ENCODE data around the gene MPPED2. TPM values are rescaled to one million over a fixed set of nuclear protein-coding genes. Genes with fewer than 3 reads are reported as not detected.

The MPPED2 gene
- total and polyA plus RNA-seq, 10 of the 15 experiments (the other 5 are each of a cell fraction or from before 2014, with no cell fraction given) = not detected

DNA sequence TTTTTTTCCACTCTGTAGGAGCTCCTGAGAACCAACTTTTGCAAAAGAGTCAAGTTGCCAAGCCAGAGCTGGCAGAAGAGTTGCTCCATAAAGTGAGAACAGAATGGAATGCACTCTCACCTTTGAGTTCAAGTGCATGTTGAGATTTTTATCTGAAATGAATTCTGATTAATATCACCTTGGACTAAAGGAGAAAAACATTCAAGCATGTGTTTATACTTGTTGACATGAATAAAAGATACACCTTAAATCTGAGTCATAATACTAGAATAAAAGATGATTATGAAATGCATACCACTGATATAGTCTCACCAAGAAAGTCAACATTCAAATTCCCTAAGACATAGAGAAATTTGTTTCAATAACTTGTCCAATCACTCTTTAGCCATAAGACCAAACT is 225.4 kb downstream of the MPPED2 start:
- H4K20me1 ChIP-seq (ENCODE audit: control insufficient read depth, insufficient read depth) = no peaks in the 10 kb centered on the region
- CTCF ChIA-PET = interaction anchor here (1.3 kb wide), 1 partner anchor 15 kb away, joined by 3 read pairs; no protein-coding TSS in a partner anchor
- SMC1A ChIA-PET (ENCODE audit: uncharacterized antibody, unreplicated experiment) = no interaction called here
- no peaks in the 10 kb centered on the region for H3K79me2 ChIP-seq (ENCODE audit: control insufficient read depth, insufficient read depth, low read length)
- POLR2A ChIA-PET = no interaction called here
- no peak overlapping the region for H3K4me3 ChIP-seq
- H3K4me1 ChIP-seq (ENCODE audit: control insufficient read depth, insufficient read depth, low read length) = peaks cover under 1% of the 10 kb centered on the region; the same call in 1 of the 2 replicates
- FAIRE-seq (no peak), ATAC-seq (no peak), DNase-seq (ENCODE audit: low read depth, low spot score) (no peak)
- BruUV-seq (replicated peaks) = no TSS peak
- H3K9ac ChIP-seq (ENCODE audit: control insufficient read depth, insufficient read depth, low read length) = no peak overlapping the region
- H3K27ac ChIP-seq (ENCODE audit: control insufficient read depth, insufficient read depth) = no peak overlapping the region
- H3K9me3 ChIP-seq (replicated peaks; ENCODE audit: control insufficient read depth, insufficient read depth, low read length) = no peaks in the 10 kb centered on the region
- no peak overlapping the region for H3K4me2 ChIP-seq (ENCODE audit: control insufficient read depth, insufficient read depth)
- RAD21 ChIA-PET (ENCODE audit: unreplicated experiment) = no interaction called here
- no peak overlapping the region for H2AFZ ChIP-seq (ENCODE audit: control insufficient read depth, low read depth, low read length)
- TF ChIP-seq, protein P1, sequence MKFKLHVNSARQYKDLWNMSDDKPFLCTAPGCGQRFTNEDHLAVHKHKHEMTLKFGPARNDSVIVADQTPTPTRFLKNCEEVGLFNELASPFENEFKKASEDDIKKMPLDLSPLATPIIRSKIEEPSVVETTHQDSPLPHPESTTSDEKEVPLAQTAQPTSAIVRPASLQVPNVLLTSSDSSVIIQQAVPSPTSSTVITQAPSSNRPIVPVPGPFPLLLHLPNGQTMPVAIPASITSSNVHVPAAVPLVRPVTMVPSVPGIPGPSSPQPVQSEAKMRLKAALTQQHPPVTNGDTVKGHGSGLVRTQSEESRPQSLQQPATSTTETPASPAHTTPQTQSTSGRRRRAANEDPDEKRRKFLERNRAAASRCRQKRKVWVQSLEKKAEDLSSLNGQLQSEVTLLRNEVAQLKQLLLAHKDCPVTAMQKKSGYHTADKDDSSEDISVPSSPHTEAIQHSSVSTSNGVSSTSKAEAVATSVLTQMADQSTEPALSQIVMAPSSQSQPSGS (IDR thresholded peaks at IDR 0.05; ENCODE audit: low read length) = no peak
- TF ChIP-seq, protein P2, sequence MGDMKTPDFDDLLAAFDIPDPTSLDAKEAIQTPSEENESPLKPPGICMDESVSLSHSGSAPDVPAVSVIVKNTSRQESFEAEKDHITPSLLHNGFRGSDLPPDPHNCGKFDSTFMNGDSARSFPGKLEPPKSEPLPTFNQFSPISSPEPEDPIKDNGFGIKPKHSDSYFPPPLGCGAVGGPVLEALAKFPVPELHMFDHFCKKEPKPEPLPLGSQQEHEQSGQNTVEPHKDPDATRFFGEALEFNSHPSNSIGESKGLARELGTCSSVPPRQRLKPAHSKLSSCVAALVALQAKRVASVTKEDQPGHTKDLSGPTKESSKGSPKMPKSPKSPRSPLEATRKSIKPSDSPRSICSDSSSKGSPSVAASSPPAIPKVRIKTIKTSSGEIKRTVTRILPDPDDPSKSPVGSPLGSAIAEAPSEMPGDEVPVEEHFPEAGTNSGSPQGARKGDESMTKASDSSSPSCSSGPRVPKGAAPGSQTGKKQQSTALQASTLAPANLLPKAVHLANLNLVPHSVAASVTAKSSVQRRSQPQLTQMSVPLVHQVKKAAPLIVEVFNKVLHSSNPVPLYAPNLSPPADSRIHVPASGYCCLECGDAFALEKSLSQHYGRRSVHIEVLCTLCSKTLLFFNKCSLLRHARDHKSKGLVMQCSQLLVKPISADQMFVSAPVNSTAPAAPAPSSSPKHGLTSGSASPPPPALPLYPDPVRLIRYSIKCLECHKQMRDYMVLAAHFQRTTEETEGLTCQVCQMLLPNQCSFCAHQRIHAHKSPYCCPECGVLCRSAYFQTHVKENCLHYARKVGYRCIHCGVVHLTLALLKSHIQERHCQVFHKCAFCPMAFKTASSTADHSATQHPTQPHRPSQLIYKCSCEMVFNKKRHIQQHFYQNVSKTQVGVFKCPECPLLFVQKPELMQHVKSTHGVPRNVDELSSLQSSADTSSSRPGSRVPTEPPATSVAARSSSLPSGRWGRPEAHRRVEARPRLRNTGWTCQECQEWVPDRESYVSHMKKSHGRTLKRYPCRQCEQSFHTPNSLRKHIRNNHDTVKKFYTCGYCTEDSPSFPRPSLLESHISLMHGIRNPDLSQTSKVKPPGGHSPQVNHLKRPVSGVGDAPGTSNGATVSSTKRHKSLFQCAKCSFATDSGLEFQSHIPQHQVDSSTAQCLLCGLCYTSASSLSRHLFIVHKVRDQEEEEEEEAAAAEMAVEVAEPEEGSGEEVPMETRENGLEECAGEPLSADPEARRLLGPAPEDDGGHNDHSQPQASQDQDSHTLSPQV (IDR thresholded peaks at IDR 0.05) = no peak
- no peak for TF ChIP-seq BRCA1 (IDR thresholded peaks at IDR 0.05; ENCODE audit: low read depth, low read length)
- no peak for TF ChIP-seq MTA3 (IDR thresholded peaks at IDR 0.05; ENCODE audit: borderline replicate concordance, low read length)
- TF ChIP-seq, protein P3, sequence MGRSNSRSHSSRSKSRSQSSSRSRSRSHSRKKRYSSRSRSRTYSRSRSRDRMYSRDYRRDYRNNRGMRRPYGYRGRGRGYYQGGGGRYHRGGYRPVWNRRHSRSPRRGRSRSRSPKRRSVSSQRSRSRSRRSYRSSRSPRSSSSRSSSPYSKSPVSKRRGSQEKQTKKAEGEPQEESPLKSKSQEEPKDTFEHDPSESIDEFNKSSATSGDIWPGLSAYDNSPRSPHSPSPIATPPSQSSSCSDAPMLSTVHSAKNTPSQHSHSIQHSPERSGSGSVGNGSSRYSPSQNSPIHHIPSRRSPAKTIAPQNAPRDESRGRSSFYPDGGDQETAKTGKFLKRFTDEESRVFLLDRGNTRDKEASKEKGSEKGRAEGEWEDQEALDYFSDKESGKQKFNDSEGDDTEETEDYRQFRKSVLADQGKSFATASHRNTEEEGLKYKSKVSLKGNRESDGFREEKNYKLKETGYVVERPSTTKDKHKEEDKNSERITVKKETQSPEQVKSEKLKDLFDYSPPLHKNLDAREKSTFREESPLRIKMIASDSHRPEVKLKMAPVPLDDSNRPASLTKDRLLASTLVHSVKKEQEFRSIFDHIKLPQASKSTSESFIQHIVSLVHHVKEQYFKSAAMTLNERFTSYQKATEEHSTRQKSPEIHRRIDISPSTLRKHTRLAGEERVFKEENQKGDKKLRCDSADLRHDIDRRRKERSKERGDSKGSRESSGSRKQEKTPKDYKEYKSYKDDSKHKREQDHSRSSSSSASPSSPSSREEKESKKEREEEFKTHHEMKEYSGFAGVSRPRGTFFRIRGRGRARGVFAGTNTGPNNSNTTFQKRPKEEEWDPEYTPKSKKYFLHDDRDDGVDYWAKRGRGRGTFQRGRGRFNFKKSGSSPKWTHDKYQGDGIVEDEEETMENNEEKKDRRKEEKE (IDR thresholded peaks at IDR 0.05) = no peak
- TF ChIP-seq NR2C2 (IDR thresholded peaks at IDR 0.05; ENCODE audit: borderline replicate concordance, control insufficient read depth, insufficient read length, low read depth) = no peak
- no peak for TF ChIP-seq EZH2 (IDR thresholded peaks at IDR 0.05; ENCODE audit: borderline replicate concordance, control insufficient read depth, low read depth, low read length)
- no peak for TF ChIP-seq PAX8 (IDR thresholded peaks at IDR 0.05)
- intact Hi-C loops (cut with micrococcal nuclease; ENCODE audit: unreplicated experiment) (no loop called here), in situ Hi-C loops (cut with MboI) (no loop called here)
- no peaks in the 10 kb centered on the region; a peak in 1 of 4 replicates for H3K27me3 ChIP-seq (replicated peaks in 1 of 2; ENCODE audit: control insufficient read depth in 2 of 2, insufficient read depth in 2 of 2, low read length in 1 of 2)
- no peaks in the 10 kb centered on the region for H3K36me3 ChIP-seq (ENCODE audit: control insufficient read depth in 2 of 2, insufficient read depth in 2 of 2, low read length in 1 of 2)

Data from GM12878 (cell line).